Upper lobe of right lung (tissue), 1 donor: ENCODE data around the gene DOCK1. TPM values are rescaled to one million over a fixed set of nuclear protein-coding genes. Genes with fewer than 3 reads are reported as not detected.

Source experiments
- ATAC-seq: fragments of 200-7000 bp; cut with Tn5 transposase; one replicate; pipeline ENCODE4 v1.9.1; 2020; ENCODE audit warnings: mild to moderate bottlenecking, moderate library complexity
- DNase-seq: peaks from one replicate; pipeline ENCODE4 v3.0.0-alpha.2; 2020
- H3K27ac ChIP-seq: fragments of 200-600 bp; one replicate; pipeline ENCODE4 v1.8.0; 2022
- H3K27me3 ChIP-seq: fragments of 200-600 bp; one replicate; pipeline ENCODE4 v1.8.0; 2022; ENCODE audit warnings: mild to moderate bottlenecking
- H3K36me3 ChIP-seq: fragments of 200-600 bp; one replicate; pipeline ENCODE4 v1.8.0; 2022
- H3K4me1 ChIP-seq: fragments of 200-600 bp; one replicate; pipeline ENCODE4 v1.8.0; 2022
- H3K4me3 ChIP-seq: fragments of 200-600 bp; one replicate; pipeline ENCODE4 v1.8.0; 2022; ENCODE audit warnings: mild to moderate bottlenecking
- H3K9me3 ChIP-seq: fragments of 200-600 bp; one replicate; pipeline ENCODE4 v1.8.0; 2022
- intact Hi-C: fragments of 100-400 bp; cut with DNase I; formaldehyde crosslinking; loops from one replicate; pipeline ENCODE4 v1.11.0; 2022
- total RNA-seq: library from RNA; stranded (reverse); fragmentation: NEBNext Ultra II Directional; extraction: Animal tissue kit (Norgen Biotek cat#: 25700); gene quantifications from one replicate; pipeline ENCODE4 v1.2.1, GENCODE V29; 2021
- TF ChIP-seq, protein P1 (sequence below): fragments of 200-600 bp; IDR thresholded peaks from one replicate; pipeline ENCODE4 v1.8.0; 2022; ENCODE audit warnings: antibody characterized with exemption
- donor health status: DM: no; HTN: yes; CAD: no; lungs with severe emphysema.

DOCK1 gene
- total RNA-seq, 1 donor from 2014 or later: 46.4 TPM

DNA sequence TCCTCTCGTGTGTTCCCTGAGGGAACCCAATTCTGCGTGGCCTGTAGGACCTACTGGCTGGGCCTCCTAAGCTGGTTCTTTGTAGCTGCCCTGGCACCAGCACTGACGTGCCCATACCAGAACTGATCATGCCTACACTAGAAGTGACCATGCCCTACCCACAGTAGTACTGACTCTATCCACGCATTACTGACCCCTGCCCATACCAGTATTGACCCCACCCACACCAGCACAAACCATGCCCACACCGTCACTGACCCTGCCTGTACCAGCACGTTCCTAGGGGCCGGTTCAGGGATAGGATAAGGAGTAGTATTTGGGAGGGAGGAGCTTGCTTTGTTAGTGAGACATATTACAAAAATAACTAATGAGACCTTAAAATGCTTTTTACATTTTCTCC lies 88.0 kb downstream of the DOCK1 start:
- DNase-seq (no peak), ATAC-seq (peak; percentile 46)
- Histone ChIP-seq H3K27ac (no peak overlapping the region), H3K9me3 (no peaks in the 10 kb centered on the region), H3K4me3 (no peak overlapping the region), H3K4me1 (peaks cover 5% of the 10 kb centered on the region), H3K36me3 (peaks cover 52% of the 10 kb centered on the region), H3K27me3 (no peaks in the 10 kb centered on the region)
- intact Hi-C loops: no loop called here
- TF ChIP-seq, protein P1, sequence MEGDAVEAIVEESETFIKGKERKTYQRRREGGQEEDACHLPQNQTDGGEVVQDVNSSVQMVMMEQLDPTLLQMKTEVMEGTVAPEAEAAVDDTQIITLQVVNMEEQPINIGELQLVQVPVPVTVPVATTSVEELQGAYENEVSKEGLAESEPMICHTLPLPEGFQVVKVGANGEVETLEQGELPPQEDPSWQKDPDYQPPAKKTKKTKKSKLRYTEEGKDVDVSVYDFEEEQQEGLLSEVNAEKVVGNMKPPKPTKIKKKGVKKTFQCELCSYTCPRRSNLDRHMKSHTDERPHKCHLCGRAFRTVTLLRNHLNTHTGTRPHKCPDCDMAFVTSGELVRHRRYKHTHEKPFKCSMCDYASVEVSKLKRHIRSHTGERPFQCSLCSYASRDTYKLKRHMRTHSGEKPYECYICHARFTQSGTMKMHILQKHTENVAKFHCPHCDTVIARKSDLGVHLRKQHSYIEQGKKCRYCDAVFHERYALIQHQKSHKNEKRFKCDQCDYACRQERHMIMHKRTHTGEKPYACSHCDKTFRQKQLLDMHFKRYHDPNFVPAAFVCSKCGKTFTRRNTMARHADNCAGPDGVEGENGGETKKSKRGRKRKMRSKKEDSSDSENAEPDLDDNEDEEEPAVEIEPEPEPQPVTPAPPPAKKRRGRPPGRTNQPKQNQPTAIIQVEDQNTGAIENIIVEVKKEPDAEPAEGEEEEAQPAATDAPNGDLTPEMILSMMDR: no peak

DNA sequence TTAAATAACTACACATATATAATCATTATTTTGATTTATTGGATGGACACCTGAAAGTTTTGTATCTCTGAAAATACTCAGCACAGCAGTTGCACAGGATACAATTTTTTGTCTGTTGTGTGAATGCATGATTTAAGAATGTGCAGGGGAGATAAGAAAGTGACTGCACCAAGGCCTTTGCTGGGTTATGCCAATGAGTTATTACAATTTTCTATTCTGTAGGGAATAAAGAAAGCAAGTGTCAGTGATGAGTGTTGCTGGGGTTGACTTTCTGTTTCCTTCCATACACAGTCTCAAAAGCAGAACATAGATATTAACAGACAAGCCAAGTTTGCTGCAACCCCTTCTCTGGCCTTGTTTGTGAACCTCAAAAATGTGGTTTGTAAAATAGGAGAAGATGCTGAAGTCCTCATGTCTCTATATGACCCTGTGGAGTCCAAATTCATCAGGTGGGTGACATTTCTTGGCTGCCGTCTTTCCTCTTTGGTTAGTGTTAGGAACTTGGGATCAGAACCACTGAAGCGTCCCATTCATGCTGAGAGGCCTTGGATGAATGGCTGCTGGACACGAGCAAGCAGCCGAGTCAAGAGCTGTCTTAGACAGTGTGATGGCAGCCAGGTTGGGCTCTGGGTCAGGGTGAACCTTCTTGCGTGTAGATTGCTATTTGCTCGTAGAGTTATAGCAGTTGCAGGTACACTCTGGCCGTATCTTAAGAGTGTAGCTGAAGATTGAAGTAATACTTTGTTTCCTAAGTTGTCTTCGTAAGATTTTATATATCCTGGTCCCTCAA lies 92.8 kb downstream of the DOCK1 start:
- intact Hi-C loops: no loop called here
- no peaks in the 10 kb centered on the region for H3K27me3 ChIP-seq
- H3K9me3 ChIP-seq: no peaks in the 10 kb centered on the region
- ATAC-seq: no peak
- TF ChIP-seq, protein P1: no peak
- DNase-seq: no peak
- no peaks in the 10 kb centered on the region for H3K4me1 ChIP-seq
- peaks cover 57% of the 10 kb centered on the region for H3K36me3 ChIP-seq
- no peak overlapping the region for H3K27ac ChIP-seq
- H3K4me3 ChIP-seq: no peak overlapping the region

DNA sequence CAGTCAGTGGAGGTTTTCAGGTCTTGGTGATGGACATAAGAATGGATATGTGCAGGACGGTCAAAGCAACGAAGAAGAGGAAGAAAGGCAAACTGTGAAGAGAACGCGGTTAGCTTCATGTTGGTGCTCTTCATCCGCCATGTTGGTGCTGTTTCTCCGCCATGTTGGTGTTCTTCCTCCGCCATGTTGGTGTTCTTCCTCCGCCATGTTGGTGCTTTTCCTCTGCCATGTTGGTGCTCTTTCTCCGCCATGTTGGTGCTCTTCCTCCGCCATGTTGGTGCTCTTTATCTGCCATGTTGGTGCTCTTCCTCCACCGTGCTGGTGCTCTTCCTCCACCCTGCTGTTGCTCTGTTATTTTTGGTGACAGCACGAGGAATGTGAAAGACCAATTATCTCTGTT lies 95.4 kb downstream of the DOCK1 start:
- Histone ChIP-seq H3K4me1 (no peaks in the 10 kb centered on the region), H3K27ac (no peak overlapping the region), H3K9me3 (no peaks in the 10 kb centered on the region), H3K4me3 (no peak overlapping the region), H3K36me3 (peaks cover 49% of the 10 kb centered on the region), H3K27me3 (no peaks in the 10 kb centered on the region)
- intact Hi-C loops: no loop called here
- ATAC-seq (no peak), DNase-seq (no peak)
- TF ChIP-seq, protein P1: no peak

DNA sequence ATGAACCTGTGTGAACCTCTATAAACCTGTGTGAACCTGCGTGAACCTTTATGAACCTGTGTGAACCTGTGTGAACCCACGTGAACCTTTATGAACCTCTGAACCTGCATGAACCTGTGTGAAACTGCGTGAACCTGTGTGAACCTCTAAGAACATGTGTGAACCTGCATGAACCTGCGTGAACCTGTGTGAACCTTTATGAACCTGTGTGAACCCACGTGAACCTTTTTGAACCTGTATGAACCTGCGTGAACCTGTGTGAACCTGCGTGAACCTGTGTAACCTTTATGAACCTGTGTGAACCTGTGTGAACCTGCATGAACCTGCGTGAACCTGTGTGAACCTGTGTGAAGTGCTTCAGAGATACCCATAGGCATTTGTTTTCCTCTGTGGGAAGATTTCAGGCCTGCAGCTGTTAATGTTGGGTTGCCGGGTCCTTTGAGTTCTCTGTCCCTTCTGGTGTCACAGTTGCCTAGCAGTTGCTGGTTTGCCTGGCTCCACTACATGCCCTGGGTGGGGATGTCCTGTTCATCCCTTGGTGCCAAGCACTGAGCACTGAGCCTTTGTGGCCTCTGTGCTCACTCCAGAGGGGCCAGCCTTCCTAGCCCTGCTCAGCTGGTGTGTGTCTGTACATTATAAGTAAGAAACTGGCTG lies 97.9 kb downstream of the DOCK1 start:
- TF ChIP-seq, protein P1: no peak
- no peak overlapping the region for H3K4me3 ChIP-seq
- H3K4me1 ChIP-seq: no peaks in the 10 kb centered on the region
- intact Hi-C loops: no loop called here
- no peaks in the 10 kb centered on the region for H3K9me3 ChIP-seq
- H3K27ac ChIP-seq: no peak overlapping the region
- H3K36me3 ChIP-seq: peaks cover 31% of the 10 kb centered on the region
- ATAC-seq: no peak
- DNase-seq: no peak
- H3K27me3 ChIP-seq: no peaks in the 10 kb centered on the region

DNA sequence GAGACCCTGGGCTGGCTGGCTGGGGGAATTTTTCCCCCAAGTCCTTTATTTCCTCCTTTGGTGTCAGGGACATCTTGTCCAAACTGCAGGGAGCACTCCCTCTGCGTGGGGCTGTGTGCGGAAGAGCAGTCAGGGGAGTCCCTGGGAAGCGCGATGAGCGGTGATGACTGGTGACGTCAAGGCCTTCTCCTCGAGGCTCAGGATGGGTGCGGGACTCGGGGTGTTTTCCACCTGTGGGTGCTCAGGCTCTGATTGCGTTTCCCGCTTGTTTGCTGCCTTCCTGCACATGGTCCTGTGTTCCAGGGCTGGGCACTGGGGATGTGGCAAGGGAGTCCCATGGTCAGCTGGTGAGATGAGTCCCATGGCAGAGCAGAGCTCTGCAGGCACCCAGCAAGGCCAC lies 101.2 kb downstream of the DOCK1 start:
- no peaks in the 10 kb centered on the region for H3K4me1 ChIP-seq
- DNase-seq (no peak), ATAC-seq (no peak)
- peaks cover 15% of the 10 kb centered on the region for H3K36me3 ChIP-seq
- no peak overlapping the region for H3K4me3 ChIP-seq
- no peaks in the 10 kb centered on the region for H3K9me3 ChIP-seq
- intact Hi-C loops: no loop called here
- no peak overlapping the region for H3K27ac ChIP-seq
- no peaks in the 10 kb centered on the region for H3K27me3 ChIP-seq
- TF ChIP-seq, protein P1: no peak
